IMR-90 (cell line): ENCODE measurements around the gene NAPSA. TPM values are rescaled to one million over a fixed set of nuclear protein-coding genes. Genes with fewer than 3 reads are reported as not detected.

Experiments used
- ATAC-seq: fragments of 200-7000 bp; cut with Tn5 transposase; 2 replicates; pipeline ENCODE4 v1.9.1; 2020; ENCODE audit warnings: low read depth, mild to moderate bottlenecking, moderate library complexity
- BruUV-seq: library from RNA; stranded (reverse); fragments of 400-500 nt; replicated peaks from 2 replicates; lab custom pipeline; 2021; lab: Mats Ljungman, UMichigan
- CTCF ChIA-PET: fragments of 300-600 bp; formaldehyde crosslinking; extraction: SDS; loops from one replicate; lab custom pipeline; 2021; ENCODE audit warnings: antibody characterized with exemption; lab: Yijun Ruan, JAX
- POLR2A ChIA-PET: fragments of 300-600 bp; sonication (Branson Sonifier 250); formaldehyde crosslinking; loops from one replicate; lab custom pipeline; 2022; ENCODE audit warnings: antibody characterized with exemption; ENCODE audit not compliant: unreplicated experiment; lab: Charles Lee
- DNase-seq: peaks from one replicate; pipeline ENCODE4 v3.0.0; 2013
- H2AFZ ChIP-seq: replicated peaks from 2 replicates; pipeline ENCODE3; 2013; ENCODE audit warnings: low read length, mild to moderate bottlenecking; ENCODE audit not compliant: poor library complexity
- H2AK5ac ChIP-seq: 2 replicates; pipeline ENCODE4 v1.6.1; 2013; ENCODE audit warnings: low read depth, low read length, inconsistent platforms
- H2AK9ac ChIP-seq: replicated peaks from 2 replicates; pipeline ENCODE3; 2013; ENCODE audit warnings: mild to moderate bottlenecking, low read depth, low read length, moderate library complexity; ENCODE audit not compliant: poor library complexity
- H2BK120ac ChIP-seq: 2 replicates; pipeline ENCODE4 v1.6.1; 2013; ENCODE audit warnings: low read depth, low read length, inconsistent platforms
- H2BK15ac ChIP-seq: 3 replicates; pipeline ENCODE4 v1.6.1; 2013; ENCODE audit warnings: low read depth, low read length, inconsistent platforms
- H2BK20ac ChIP-seq: 2 replicates; pipeline ENCODE4 v1.6.1; 2013; ENCODE audit warnings: low read depth, mild to moderate bottlenecking, inconsistent platforms, low read length, moderate library complexity
- H2BK5ac ChIP-seq: 2 replicates; pipeline ENCODE4 v1.6.1; 2013; ENCODE audit warnings: mild to moderate bottlenecking, low read depth, low read length, inconsistent platforms; ENCODE audit not compliant: poor library complexity, severe bottlenecking
- H3K14ac ChIP-seq: replicated peaks from 2 replicates; pipeline ENCODE4 v1.6.1; 2013; ENCODE audit warnings: low read depth, low read length, inconsistent platforms
- H3K18ac ChIP-seq: 2 replicates; pipeline ENCODE4 v1.6.1; 2013; ENCODE audit warnings: low read depth, low read length, control low read depth
- H3K23ac ChIP-seq: 2 replicates; pipeline ENCODE4 v1.6.1; 2013; ENCODE audit warnings: low read depth, low read length, inconsistent platforms
- H3K27ac ChIP-seq: 2 replicates; pipeline ENCODE4 v1.5.1; 2013; ENCODE audit warnings: mild to moderate bottlenecking, control low read depth, low read length; ENCODE audit not compliant: insufficient read depth
- H3K27me3 ChIP-seq: 2 replicates; pipeline ENCODE4 v1.6.1; 2013; ENCODE audit warnings: low read length; ENCODE audit not compliant: control insufficient read depth, insufficient read depth
- H3K36me3 ChIP-seq: 2 replicates; pipeline ENCODE4 v1.6.1; 2013; ENCODE audit warnings: low read length, mixed read lengths; ENCODE audit not compliant: control insufficient read depth, insufficient read depth
- H3K4ac ChIP-seq: 2 replicates; pipeline ENCODE4 v1.6.1; 2013; ENCODE audit warnings: low read depth, low read length, inconsistent platforms
- H3K4me1 ChIP-seq: 2 replicates; pipeline ENCODE4 v1.6.1; 2013; ENCODE audit warnings: low read length, mixed read lengths; ENCODE audit not compliant: control insufficient read depth, insufficient read depth
- H3K4me2 ChIP-seq: 2 replicates; pipeline ENCODE4 v1.6.1; 2013; ENCODE audit warnings: low read depth, mild to moderate bottlenecking, control low read depth, low read length, moderate library complexity
- H3K4me3 ChIP-seq: 2 replicates; pipeline ENCODE4 v1.5.1; 2013; ENCODE audit warnings: low read depth, mild to moderate bottlenecking, control low read depth, low read length, moderate library complexity; ENCODE audit not compliant: insufficient read depth
- H3K56ac ChIP-seq: 2 replicates; pipeline ENCODE4 v1.6.1; 2013; ENCODE audit warnings: low read length, inconsistent platforms; ENCODE audit not compliant: insufficient read depth; ENCODE audit errors: extremely low read depth
- H3K79me1 ChIP-seq, 2 experiments: 2 replicates each; pipeline ENCODE4 v1.6.1; 2013; ENCODE audit warnings: low read length in 2 of 2, inconsistent platforms in 1 of 2, low read depth in 1 of 2
- H3K9ac ChIP-seq: 2 replicates; pipeline ENCODE4 v1.6.1; 2013; ENCODE audit warnings: low read depth, low read length, control low read depth
- H3K9me1 ChIP-seq: 2 replicates; pipeline ENCODE4 v1.6.1; 2013; ENCODE audit warnings: low read length, inconsistent platforms; ENCODE audit not compliant: insufficient read depth
- H3K9me3 ChIP-seq: 2 replicates; pipeline ENCODE4 v1.6.1; 2013; ENCODE audit warnings: low read length; ENCODE audit not compliant: control insufficient read depth, insufficient read depth
- H4K20me1 ChIP-seq: 2 replicates; pipeline ENCODE4 v1.6.1; 2013; ENCODE audit warnings: low read length, inconsistent platforms; ENCODE audit not compliant: insufficient read depth
- H4K5ac ChIP-seq: 2 replicates; pipeline ENCODE4 v1.6.1; 2013; ENCODE audit warnings: mild to moderate bottlenecking, low read depth, low read length, control low read depth
- H4K8ac ChIP-seq, 2 experiments: 2 replicates each; pipeline ENCODE4 v1.6.1; 2013; ENCODE audit warnings: low read depth in 2 of 2, low read length in 2 of 2, control low read depth in 1 of 2, inconsistent platforms in 1 of 2
- H4K91ac ChIP-seq: 2 replicates; pipeline ENCODE4 v1.6.1; 2013; ENCODE audit warnings: low read depth, low read length, inconsistent platforms; ENCODE audit not compliant: insufficient read depth
- MXI1 ChIP-seq: IDR thresholded peaks from 2 replicates; pipeline ENCODE4 v1.6.1; 2012; ENCODE audit warnings: low read depth, mild to moderate bottlenecking, low read length, moderate library complexity, borderline replicate concordance
- WGBS, 2 experiments: methylation state at CpG; one replicate each; pipeline versions ENCODE4 v1.1.5 to v1.1.7; 2013; ENCODE audit warnings: missing lambda C conversion rate in 2 of 2; ENCODE audit not compliant: insufficient read length in 1 of 2; ENCODE audit errors: extremely low coverage in 2 of 2; 5-methylcytosine and 5-hydroxymethylcytosine counted together
- dilution Hi-C: fragments of 300-500 bp; cut with HindIII; formaldehyde crosslinking; loops from one replicate; pipeline ENCODE4 v1.14.3; 2018; ENCODE audit warnings: low sequenced_read_pairs; ENCODE audit not compliant: unreplicated experiment
- in situ Hi-C: fragments of 300-500 bp; cut with MboI; formaldehyde crosslinking; loops from 3 replicates; pipeline ENCODE4 v1.14.3; 2019; ENCODE audit warnings: low sequenced_read_pairs, inconsistent platforms, mixed read lengths
- intact Hi-C: fragments of 100-400 bp; cut with micrococcal nuclease; formaldehyde crosslinking; loops from 2 replicates; pipeline ENCODE4 v1.10.0; 2022
- polyA plus RNA-seq, 3 experiments: library from polyadenylated mRNA; depleted of rRNA; stranded (reverse); fragments of >200 nt; gene quantifications; 2 replicates each; pipeline ENCODE4 v1.2.3, GENCODE V29; 2012; ENCODE audit warnings: low replicate concordance in 1 of 3
- total RNA-seq: library from RNA; depleted of rRNA; stranded (reverse); fragments of >200 nt; gene quantifications from 2 replicates; pipeline ENCODE4 v1.2.3, GENCODE V29; 2012

The NAPSA gene
- total and polyA plus RNA-seq, 2 of the 4 experiments (the other 2 are of a cell fraction), result 0.39 TPM; not detected in 1

GRCh38 chr19:50332244-50333038 lies 33.0 kb downstream of the NAPSA start:
- Histone ChIP-seq H2BK120ac (no peak overlapping the region), H2AK9ac (no peak overlapping the region), H3K23ac (no peak overlapping the region), H3K14ac (no peak overlapping the region), H3K9me1 (no peaks in the 10 kb centered on the region; the same call in 1 of the 2 replicates), H4K8ac (no peak overlapping the region), H3K4ac (no peak overlapping the region), H4K91ac (no peak overlapping the region), H2BK20ac (no peak overlapping the region), H4K20me1 (no peaks in the 10 kb centered on the region), H2BK15ac (no peak overlapping the region), H3K18ac (no peak overlapping the region), H3K9me3 (peaks cover 11% of the 10 kb centered on the region), H4K5ac (no peak overlapping the region), H3K36me3 (no peaks in the 10 kb centered on the region), H3K27me3 (peaks cover 38% of the 10 kb centered on the region), H2AK5ac (no peak overlapping the region), H3K27ac (no peak overlapping the region), H2AFZ (no peak overlapping the region), H3K4me1 (no peaks in the 10 kb centered on the region), H3K9ac (no peak overlapping the region), H3K56ac (no peak overlapping the region), H2BK5ac (no peak overlapping the region), H3K79me1 (no peaks in the 10 kb centered on the region), H3K4me3 (no peak overlapping the region), H3K4me2 (no peak overlapping the region)
- POLR2A ChIA-PET, result no interaction called here
- dilution Hi-C loops (no loop called here), in situ Hi-C loops (no loop called here), intact Hi-C loops (no loop called here)
- CTCF ChIA-PET, result no interaction called here
- no peak for DNase-seq
- no peak for ATAC-seq
- no TSS peak for BruUV-seq
- 4% methylated on average over 4 of the region's 20 CpGs; no CpG with 5 or more reads in 1 of the 2 experiments for WGBS, 2 experiments
- no peak for TF ChIP-seq MXI1
